Central memory CD4-positive, alpha-beta T cell (primary cell): ENCODE results near the gene ST6GALNAC3.
"Not testable (repeated sequence)": the region's sequence is repeated elsewhere in the genome, so short reads cannot be mapped to it uniquely, and the experiment has no call there.

ENCODE experiments used
- DNase-seq: peaks from one replicate; pipeline ENCODE4 v3.0.0; 2022

Gene ST6GALNAC3

DNA sequence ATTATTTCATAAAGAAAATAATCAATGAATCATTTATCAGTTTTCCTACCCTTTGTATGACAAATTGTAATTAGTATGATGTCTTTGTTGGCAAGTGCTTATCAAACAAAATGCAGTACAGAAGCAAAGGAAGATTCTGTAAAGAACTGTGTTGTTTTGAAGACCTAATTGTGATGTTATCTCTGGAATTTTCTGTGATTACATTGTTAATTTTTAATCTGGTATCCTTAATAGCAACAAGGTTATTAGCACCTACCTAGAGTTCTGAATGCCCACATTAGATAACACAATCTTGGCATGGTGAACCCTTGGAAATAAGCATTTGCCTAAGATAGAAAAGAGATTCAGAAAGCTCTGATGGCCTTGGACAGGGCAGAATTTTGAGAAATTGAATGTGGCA is 518.6 kb downstream of the ST6GALNAC3 start:
- DNase-seq = no peak

GRCh38 chr1:76593618-76594017 is 519.1 kb downstream of the ST6GALNAC3 start:
- no peak for DNase-seq

DNA sequence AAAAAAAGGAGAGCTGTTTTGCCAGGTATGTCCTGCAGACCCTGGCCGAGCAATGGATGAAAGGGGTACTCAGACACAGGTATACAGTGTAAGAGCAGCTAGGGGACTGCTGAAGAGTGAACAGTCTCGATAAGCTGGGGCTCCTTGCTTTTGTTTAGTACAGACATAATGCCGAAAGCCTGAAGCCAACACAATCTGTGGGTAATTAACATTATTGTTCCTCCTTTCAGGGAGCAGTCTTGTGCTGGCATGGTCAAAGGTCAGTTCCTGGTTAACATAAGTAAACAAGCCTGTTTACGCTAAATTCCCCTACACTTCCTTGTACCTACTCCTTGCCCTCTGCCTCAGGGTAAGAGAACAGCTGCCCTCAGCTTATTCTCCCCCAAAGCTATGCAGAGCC is 520.5 kb downstream of the ST6GALNAC3 start:
- DNase-seq = no peak

DNA sequence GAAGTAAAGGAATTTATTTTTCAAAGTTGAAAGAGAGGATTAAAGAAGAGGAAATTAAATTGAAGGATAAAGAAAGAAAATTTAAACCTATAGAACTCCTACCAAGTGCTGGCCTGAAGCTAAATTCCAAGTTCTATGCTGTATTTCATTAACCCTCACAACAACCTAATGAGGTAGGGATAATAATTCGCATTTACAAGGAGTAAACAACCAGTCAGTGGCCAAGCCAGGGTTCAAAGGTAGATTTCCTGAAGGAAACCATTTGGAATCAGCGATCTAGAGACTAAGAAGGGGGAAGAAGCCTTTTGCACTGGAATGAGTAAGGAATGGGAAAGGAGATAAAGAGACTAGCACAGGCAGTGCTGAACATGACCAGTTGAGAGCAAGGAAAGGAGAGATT is 526.9 kb downstream of the ST6GALNAC3 start:
- DNase-seq = no peak

DNA sequence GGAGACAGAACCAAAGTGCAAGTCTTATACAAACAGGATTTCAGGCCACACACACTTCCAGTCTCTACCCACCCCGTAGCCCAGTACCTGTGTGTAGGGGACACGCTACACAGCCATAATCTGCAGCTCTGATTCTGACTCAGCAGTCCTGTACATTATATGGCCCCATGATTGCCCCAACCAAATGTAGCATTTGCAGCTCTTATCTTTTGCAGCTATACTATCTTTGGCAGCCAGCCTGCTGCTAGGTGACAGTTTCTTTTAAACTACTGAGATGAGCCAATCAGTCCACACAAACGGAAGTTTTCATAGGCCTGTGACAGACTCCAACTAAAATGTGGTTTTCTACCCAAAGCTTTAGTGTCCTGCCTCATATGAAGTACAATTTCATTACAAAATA is 533.2 kb downstream of the ST6GALNAC3 start:
- DNase-seq = no peak

DNA sequence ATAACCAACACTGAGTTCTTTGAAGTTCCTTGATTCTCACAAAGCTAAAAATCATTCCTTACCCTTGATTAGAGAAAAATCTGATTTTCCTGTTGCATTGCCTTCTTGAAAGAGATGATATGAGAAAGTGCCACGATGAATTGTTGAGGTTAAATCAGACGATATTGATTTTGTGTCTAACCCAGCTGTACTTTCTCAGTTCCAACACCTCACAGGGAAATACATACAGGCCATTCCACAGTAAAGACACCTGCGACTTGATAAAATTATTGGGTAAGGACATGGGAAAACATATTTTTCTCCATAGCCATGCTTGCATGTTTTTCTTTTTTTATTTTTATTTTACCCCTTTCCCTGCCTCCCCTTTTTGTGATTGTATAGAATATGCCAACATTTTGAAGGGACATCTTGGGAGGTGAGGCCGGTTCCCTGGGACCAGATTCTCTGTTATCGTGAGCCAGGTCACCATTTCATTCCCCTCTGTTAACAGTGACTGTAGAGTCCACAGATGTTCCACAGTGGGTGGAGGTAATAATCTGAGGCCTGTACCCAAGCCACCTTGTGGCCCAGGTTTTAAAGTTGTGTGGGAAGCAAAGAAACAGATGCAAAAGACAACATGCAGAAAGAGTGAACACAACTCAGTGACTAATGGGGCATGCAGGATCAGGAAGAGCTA is 537.4 kb downstream of the ST6GALNAC3 start:
- DNase-seq = no peak

- DNase-seq = no peak
Observed at GRCh38 chr1:76613886-76614285, 539.3 kb downstream of the ST6GALNAC3 start.

DNA sequence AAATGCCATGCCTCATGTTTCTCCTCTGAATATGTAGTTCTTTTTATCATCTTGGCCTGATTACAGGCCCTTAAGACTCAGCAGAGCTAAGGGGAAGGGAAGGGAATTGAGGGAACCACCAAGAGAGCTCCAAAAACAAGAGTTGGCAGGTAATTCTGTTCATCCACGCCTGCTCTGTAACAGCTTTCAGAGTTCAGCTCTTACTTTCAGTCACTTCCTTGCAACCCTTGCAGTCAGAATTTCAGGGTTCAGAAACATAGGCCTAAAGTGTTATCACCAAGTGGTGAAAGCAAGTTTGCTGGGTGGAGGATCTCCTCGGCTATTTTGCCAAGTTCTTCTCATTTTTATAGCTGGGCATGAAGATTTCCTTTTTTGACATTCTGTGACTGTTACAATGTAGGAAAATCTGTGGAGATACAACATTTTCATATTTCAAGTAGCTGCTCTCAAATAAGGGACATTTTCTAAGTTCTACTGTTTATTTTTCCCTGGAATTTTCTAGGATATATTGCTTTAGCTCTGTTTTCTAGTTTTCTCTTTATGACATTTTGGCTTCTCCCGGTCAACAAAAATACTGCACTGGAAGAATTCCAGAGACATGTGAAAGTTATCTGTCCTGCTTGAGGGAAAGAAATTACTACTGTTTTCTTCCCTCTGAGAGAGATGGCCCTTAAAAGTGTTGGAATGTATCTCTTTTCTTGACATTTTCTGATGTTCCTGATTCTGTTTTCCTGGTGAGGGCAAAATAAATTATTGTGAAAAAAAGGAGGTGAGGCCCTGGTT is 540.9 kb downstream of the ST6GALNAC3 start:
- no peak for DNase-seq

- no peak for DNase-seq
Observed at GRCh38 chr1:76620371-76620770, 545.8 kb downstream of the ST6GALNAC3 start.

DNA sequence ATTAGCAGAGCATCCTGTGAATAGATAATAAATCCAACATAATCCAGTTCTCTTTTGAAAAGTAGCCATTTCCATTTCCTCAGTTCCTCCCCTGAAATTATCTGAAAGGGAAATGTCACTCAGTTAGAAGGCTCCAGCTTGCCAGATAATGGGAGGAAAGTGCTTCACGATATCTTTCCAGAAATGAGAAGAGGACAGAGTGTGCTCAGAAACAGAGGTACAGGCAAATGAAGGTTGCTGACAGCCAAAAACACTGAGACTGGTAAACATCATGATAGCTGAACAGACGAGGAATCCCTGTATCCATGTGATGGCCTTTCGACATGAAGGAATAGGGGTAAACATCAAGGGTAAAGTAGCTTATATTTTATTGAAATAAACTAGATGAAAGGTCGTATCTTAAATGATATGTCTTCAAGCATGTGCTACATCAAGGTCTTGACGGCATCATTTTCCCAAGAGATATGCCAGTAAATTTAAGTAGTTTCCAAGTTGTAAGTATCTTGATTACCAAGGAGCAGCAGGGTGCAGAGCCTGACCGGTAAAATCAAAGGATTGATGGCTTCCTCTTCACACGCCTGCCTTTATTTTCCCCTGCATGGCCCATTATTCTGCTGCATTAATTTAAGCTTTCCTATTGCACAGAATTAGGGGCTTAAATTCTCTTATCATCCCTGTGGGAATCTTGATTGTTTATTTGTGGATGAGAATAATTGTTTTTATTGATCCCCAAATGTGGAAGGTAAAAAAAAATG is 548.4 kb downstream of the ST6GALNAC3 start:
- no peak for DNase-seq

DNA sequence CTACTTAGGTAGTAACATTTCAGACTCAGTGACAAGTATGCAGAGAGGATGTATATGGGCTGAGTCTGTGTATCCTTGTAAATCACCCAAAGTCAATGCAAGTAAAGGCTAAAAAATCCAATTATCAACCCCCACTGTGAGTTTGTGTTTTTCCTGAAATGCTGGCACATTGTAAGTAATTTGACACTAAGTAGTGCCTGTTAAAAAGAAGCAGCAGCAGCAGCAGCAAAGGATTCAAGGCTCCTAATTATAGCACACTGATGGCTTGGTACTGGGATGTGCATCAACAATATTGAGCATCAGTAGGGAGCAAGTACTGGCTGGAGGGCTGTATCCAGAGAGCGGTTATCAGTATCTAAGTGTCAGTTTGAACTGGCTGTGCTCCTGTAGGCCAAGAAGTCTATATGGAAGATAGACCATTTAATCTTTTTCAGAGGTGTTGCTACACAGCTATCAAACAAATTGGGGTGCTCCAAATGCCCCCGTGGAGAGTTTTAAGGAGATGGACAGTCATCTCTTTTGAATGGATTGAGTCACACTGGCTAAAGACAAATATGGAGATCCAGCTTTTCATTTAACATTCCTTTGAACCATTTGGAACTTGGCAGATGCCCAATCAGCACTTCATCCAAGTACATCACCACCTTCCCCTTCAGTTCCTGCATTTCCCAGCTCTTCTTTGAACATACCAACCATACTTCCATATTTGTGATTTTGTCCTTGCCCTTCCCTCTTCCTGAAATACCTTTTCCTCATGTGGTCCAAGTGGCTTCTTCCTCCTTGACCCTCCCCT is 551.5 kb downstream of the ST6GALNAC3 start:
- DNase-seq = no peak

DNA sequence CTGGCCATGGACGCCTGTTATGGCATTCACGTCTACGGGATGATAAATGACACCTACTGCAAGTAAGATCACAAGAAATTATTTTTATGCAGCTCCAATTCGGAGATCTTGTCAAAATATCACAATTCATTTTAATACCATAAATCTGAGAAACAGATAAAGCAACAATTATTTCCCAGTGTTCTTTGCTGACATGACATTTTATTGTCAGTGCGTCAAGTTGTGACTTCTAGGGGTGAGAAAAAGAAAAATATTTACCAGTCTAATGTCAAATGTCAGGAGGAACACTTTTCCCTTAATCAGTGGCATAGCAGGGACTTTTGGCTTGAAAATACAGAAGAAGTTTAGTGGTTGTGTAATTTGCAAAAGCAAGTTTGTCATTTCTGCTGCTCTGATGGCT is 553.0 kb downstream of the ST6GALNAC3 start:
- no peak for DNase-seq

- no peak for DNase-seq
Observed at GRCh38 chr1:76627901-76628300, 553.4 kb downstream of the ST6GALNAC3 start.

GRCh38 chr1:76632136-76632535 is 557.6 kb downstream of the ST6GALNAC3 start:
- DNase-seq = no peak

GRCh38 chr1:76635784-76636183 is 561.2 kb downstream of the ST6GALNAC3 start:
- DNase-seq = no peak

DNA sequence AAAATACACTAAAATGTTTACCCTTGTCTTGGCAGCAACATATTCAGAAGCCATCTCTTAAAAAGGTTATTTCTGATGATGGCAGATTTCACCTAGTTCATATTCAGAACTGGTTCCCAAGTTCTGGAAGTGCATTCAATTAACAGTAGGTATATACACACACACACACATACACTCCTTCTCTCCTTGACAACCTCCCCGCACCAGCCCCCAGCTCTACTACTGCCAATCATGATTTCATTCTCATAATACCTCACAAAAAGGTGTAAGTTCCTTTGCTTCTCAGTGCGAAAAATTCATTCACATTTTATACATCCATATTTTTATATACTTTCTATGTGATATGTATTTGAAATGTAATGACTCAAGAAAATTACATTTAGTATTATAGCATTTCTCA is 564.6 kb downstream of the ST6GALNAC3 start:
- no peak for DNase-seq

DNA sequence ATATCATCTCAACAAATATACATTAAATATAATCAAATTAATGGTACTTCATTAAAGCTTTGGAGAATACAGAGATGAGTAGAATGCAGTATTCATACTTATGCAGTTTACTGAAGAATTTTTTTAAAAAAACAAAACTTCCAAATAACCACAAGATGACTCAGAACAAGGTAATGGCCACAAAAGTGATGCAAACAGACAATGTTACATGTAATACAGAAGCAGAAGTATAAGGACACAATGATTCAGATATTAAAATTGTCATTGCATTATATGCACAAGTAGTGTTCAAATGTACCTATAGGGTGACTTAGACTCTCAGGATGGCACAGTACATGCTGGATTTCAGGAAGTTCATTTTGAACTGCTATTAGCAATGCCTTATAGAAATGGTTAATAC is 565.5 kb downstream of the ST6GALNAC3 start:
- no peak for DNase-seq

DNA sequence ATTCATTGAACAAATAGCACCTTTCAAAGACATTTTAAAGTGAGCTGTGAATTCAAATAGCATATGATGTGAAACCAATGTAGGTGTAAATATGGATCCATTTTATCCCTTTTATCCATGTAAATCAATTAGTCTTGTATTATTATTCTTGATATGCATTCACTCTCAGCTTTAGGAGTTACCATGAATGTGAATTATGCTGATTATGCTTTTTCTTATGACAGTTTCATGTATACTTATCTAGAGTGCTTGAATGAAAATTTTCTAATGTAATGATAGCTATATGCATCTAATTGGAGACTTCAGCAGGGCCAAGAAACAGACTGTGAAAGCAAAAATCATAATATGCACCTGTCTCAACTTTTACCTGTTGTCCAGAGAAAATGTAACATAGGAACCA is 566.2 kb downstream of the ST6GALNAC3 start:
- DNase-seq = no peak

- no peak for DNase-seq
Observed at GRCh38 chr1:76644139-76644538, 569.6 kb downstream of the ST6GALNAC3 start.

DNA sequence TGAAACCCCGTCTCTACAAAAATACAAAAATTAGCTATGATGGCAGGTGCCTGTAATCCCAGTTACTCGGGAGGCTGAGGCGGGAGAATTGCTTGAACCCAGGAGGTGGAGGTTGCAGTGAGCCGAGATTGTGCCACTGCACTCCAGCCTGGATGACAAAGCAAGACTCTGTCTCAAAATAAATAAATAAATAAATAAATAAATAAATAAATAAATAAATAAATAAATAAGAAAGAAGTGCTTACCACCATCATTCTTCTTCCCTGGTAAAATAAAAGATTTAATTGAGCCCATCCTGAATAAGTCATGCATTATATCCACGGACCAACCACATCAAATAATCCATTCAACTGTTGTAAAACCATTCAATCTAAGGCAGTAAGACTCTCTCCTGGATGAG is 578.3 kb downstream of the ST6GALNAC3 start:
- not testable (repeated sequence) for DNase-seq

GRCh38 chr1:76657623-76658022 is 583.1 kb downstream of the ST6GALNAC3 start:
- no peak for DNase-seq

GRCh38 chr1:76659171-76659940 is 584.8 kb downstream of the ST6GALNAC3 start:
- no peak for DNase-seq
